ENCODE measurements around the gene FBXO2.

The FBXO2 gene, protein sequence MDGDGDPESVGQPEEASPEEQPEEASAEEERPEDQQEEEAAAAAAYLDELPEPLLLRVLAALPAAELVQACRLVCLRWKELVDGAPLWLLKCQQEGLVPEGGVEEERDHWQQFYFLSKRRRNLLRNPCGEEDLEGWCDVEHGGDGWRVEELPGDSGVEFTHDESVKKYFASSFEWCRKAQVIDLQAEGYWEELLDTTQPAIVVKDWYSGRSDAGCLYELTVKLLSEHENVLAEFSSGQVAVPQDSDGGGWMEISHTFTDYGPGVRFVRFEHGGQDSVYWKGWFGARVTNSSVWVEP

DNA sequence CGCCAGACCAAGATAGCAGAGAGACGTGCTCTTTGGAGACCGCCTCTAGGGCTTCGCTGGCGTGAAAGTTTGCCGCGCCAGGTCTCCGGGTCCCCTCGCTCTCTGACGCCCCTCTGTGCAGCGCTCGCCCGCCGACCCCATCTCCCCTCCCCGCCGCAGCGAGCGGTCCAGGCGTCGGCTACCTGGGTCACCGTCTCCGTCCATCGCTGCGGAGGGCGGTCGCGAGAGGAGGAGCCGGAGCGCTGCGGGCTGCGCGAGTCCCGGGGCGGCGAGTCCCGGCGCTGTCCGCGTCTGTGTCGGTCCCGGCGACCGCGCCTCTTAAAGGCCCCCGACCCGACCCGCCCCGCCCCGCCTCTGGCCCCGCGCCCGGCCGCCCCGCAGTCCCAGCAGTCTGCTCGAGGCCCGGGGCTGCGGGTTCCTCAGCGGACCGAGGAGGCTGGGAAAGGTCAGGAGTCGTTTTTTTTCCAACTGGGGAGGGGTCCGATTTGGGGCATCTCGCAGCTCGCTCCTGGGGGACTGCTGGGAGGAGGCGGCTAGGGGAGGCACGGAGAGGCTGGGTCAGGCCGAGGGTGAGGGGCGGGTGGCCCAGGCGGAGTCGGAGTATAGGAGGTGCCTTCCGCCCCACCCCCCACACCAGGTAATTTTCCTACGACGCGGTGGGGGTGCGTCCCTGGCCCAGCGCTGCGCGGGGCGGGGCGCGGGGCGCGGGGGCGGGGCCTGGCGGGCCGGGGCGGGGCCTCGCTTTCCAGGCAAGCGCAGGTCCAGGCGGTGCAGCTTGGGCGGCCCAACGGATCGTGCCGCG lies at the start of gene FBXO2, which contains the start of gene FBXO44:
TSS of gene FBXO2 (minus strand) at position 293 of the 802 bp plus-strand sequence. CDS start at position 204, 89 bp downstream.
TSS of gene FBXO44 (plus strand) at position 741 of the 802 bp plus-strand sequence. CDS start 959 bp downstream, outside the sequence.
- DNase-seq (ENCODE audit: low spot score in 2 of 2) (no peak), ATAC-seq (replicated peaks; ENCODE audit: extremely low read depth, poor library complexity, severe bottlenecking) (peak; percentile 54)
- Mint-ChIP-seq H3K27me3 (no peaks in the 10 kb centered on the region), H3K36me3 (ENCODE audit: insufficient read depth) (peaks cover 21% of the 10 kb centered on the region), H3K9me3 (no peaks in the 10 kb centered on the region), H3K4me3 (peak within 1 kb of the TSS; percentile 74), H3K4me1 (peaks cover 26% of the 10 kb centered on the region), H3K27ac (ENCODE audit: low read depth) (no peak within 1 kb of the TSS)

DNA sequence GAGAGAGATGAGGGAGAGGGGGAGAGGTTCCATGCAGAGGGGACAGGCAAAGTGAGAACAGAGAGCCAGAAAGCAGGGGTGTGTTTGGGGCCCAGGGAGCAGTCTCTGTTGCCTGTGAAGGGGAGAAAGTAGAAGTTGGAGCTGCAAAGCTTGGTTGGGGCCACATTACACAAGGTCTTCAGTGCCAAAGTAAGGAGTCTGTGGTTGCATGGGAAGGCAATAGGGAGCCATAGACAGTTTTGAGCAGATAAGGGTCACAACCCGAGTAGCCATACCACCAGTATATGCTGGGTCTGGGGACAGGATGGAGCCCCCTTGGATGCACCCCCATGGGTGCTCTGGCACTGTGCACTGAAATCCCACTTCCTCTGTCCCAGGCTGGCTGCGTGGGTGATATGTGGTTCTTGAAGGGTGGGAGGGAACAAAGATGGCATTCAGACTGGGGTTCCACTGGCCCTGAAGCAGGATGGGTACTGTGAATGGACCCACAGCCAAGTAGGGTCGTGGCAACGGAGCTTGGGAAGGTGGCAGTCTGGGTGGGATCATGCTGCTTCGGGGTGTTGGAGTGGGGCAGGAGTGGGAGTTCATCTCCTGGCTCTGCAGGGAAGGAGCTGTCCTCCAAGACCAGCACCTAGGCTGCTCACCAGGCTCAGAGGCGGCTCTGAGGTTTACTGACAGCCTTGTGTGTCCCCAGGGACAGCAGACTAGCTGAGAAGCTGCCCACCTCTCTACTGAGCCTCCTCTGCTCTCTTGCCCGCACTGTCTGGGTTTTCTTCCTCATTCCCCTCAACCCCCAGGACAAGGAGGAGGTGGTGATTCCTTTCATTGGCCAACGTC lies 49.3 kb upstream of the FBXO2 start:
- Mint-ChIP-seq H3K27me3 (peaks cover 9% of the 10 kb centered on the region), H3K4me1 (no peaks in the 10 kb centered on the region), H3K9me3 (no peaks in the 10 kb centered on the region), H3K27ac (ENCODE audit: low read depth) (no peak overlapping the region), H3K36me3 (ENCODE audit: insufficient read depth) (peaks cover 2% of the 10 kb centered on the region), H3K4me3 (no peak overlapping the region)
- DNase-seq (ENCODE audit: low spot score in 2 of 2) (no peak), ATAC-seq (replicated peaks; ENCODE audit: extremely low read depth, poor library complexity, severe bottlenecking) (no peak)

DNA sequence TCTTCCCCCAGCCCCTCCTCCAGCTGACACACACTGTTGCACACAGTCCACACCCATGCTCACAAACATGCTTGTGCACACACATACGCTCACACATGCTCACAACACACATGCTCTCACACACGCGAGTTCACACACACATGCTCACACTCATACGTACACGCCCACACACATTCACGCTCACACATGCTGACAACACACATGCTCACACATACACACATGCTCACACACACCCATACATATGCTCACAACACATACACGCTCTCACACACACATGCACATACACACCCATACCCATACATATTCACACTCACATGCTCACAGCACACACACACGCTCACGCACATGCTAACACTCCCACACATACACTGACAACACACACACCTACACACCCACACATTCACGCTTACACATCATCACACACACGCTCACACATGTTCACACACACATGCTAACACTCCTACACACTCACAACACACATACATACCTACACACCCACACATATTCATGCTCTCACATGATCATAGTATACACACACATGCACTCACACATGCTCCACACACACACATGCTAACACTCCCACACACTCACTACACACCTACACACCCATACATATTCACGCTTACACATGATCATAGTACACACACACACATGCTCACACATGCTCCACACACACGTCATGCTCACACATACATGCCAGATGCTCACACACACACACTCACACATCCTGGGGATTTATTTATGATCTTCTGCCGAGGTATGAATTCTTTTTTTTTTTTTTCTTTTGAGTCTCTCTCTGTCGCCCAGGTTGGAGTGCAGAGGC lies 48.0 kb upstream of the FBXO2 start:
- no peak overlapping the region for H3K4me3 Mint-ChIP-seq
- ATAC-seq (replicated peaks; ENCODE audit: extremely low read depth, poor library complexity, severe bottlenecking) = no peak
- no peaks in the 10 kb centered on the region for H3K36me3 Mint-ChIP-seq (ENCODE audit: insufficient read depth)
- H3K9me3 Mint-ChIP-seq = no peaks in the 10 kb centered on the region
- H3K4me1 Mint-ChIP-seq = no peaks in the 10 kb centered on the region
- no peak overlapping the region for H3K27ac Mint-ChIP-seq (ENCODE audit: low read depth)
- peaks cover 9% of the 10 kb centered on the region for H3K27me3 Mint-ChIP-seq
- no peak for DNase-seq (ENCODE audit: low spot score in 2 of 2)

DNA sequence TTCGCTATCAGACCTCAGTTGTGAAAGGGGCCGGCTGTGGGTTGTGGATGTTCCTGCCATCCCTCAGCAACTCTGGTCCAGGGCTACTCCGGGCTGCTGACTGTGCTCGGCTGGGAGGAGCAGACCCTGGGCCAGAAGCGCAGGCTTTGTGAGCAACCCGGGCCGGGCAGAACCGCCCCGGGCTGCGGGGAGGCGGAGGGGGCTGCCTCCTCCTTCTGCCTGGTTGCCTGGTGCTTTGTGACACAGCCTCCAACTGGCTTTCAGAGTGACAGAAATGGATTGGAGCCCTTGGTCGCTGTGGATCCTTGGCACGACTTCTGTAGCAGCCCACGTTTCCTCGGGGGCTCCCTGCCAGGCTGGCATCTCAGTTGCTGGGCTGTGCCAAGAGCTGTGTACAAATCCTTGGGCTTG lies 47.3 kb upstream of the FBXO2 start:
- ATAC-seq (replicated peaks; ENCODE audit: extremely low read depth, poor library complexity, severe bottlenecking) = no peak
- Mint-ChIP-seq H3K27ac (ENCODE audit: low read depth) (no peak overlapping the region), H3K4me1 (no peaks in the 10 kb centered on the region), H3K27me3 (peaks cover 9% of the 10 kb centered on the region), H3K9me3 (no peaks in the 10 kb centered on the region), H3K4me3 (no peak overlapping the region), H3K36me3 (ENCODE audit: insufficient read depth) (no peaks in the 10 kb centered on the region)
- no peak for DNase-seq (ENCODE audit: low spot score in 2 of 2)

DNA sequence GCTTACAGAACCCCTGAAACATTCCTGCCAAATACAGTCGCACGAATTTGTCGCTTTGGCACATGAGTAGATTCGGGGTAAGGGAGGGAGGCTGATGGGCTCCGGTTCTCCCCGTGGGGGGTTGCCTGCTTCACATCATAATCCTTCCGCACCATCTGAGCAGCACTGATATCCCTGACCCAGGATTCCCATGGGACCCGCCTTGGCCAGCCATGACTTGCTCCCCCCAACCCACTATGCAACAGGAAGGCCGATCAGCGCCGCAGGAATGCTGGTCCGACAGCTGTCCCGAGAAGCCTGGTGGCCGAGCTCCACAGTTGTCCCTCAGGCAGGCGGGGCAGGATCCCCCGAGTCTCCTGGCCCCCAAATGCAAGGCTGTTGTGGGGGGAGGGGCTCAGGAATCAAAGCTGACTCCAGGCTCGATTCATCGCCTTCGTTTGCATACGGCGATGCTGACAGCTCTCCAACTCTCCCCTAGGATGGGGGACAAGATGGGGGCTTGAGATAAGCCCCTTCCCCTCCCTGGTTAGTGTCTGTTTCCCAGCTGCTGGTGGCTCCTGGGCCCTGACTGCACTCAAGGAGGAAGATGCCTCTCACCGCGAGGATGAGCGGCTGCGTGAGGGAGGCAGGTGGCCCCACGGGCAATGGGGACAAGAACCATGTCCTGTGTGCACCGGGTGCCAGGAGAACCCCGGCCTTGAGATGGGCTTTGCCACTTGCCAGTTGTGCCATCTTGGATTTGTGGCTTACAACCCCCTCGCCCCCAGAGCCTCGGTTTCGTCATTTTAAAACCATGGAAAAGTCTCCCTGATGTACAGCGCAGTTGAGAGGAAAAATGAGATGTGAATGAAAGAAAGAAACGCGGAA lies 46.6 kb upstream of the FBXO2 start:
- DNase-seq (ENCODE audit: low spot score in 2 of 2) (no peak), ATAC-seq (replicated peaks; ENCODE audit: extremely low read depth, poor library complexity, severe bottlenecking) (no peak)
- Mint-ChIP-seq H3K27ac (ENCODE audit: low read depth) (no peak overlapping the region), H3K4me3 (no peak overlapping the region), H3K4me1 (no peaks in the 10 kb centered on the region), H3K9me3 (no peaks in the 10 kb centered on the region), H3K36me3 (ENCODE audit: insufficient read depth) (no peaks in the 10 kb centered on the region), H3K27me3 (peaks cover 9% of the 10 kb centered on the region)

DNA sequence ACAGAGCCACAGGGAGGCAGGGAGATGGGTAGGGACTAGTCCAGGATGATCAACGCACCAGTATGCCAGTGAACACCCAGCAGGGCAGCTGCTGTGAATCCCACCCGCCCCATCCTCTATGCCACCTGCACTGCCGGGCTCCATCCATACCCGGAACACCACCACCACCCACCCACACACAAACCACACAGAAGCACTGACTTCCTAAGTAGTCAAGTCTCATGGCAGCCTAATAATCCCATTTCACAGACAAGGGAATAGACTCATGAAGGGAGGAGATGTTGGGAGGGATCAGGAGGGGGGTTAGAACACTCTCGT lies 43.6 kb upstream of the FBXO2 start:
- ATAC-seq (replicated peaks; ENCODE audit: extremely low read depth, poor library complexity, severe bottlenecking) = no peak
- no peaks in the 10 kb centered on the region for H3K36me3 Mint-ChIP-seq (ENCODE audit: insufficient read depth)
- no peak overlapping the region for H3K27ac Mint-ChIP-seq (ENCODE audit: low read depth)
- DNase-seq (ENCODE audit: low spot score in 2 of 2) = no peak
- no peak overlapping the region for H3K4me3 Mint-ChIP-seq
- peaks cover 13% of the 10 kb centered on the region for H3K27me3 Mint-ChIP-seq
- H3K9me3 Mint-ChIP-seq = no peaks in the 10 kb centered on the region
- H3K4me1 Mint-ChIP-seq = peaks cover 14% of the 10 kb centered on the region

DNA sequence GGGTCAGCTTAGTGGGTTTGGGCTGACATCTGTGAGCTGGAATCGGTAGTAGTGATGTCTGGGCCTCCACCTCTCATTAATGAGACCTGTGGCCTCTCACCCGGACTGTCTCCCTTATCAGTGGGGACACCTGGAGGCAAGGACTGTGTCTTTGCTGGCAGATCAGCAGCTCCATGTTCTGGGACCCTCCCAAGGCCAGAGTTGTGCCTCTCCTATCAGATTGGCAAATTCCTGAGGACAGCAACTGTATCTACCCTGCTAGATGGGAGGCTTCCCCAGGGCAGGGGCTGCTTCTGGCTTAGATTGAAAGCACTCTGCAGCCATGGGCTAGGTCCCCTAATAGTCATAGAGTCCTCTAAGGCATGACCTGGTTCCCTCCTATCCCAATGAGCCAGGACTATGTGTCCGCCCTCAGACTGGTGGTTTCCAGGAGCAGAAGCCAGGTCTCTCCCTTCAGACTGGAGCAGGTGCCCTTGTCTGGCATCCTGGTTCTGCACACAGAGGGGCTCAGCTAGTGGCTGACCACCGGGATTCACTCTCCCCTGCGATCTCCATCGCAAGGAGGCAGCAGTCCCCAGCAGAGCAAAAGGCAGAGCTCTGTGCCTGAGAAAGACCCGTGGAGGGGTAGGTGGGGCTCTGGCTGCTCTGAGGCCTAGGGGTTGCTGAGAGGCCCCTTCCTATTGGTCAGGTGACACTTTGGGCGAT lies 43.1 kb upstream of the FBXO2 start:
- no peak for ATAC-seq (replicated peaks; ENCODE audit: extremely low read depth, poor library complexity, severe bottlenecking)
- H3K27me3 Mint-ChIP-seq = peaks cover 18% of the 10 kb centered on the region
- no peak overlapping the region for H3K4me3 Mint-ChIP-seq
- peaks cover 19% of the 10 kb centered on the region for H3K4me1 Mint-ChIP-seq
- DNase-seq (ENCODE audit: low spot score in 2 of 2) = no peak
- no peaks in the 10 kb centered on the region for H3K36me3 Mint-ChIP-seq (ENCODE audit: insufficient read depth)
- no peaks in the 10 kb centered on the region for H3K9me3 Mint-ChIP-seq
- H3K27ac Mint-ChIP-seq (ENCODE audit: low read depth) = no peak overlapping the region

DNA sequence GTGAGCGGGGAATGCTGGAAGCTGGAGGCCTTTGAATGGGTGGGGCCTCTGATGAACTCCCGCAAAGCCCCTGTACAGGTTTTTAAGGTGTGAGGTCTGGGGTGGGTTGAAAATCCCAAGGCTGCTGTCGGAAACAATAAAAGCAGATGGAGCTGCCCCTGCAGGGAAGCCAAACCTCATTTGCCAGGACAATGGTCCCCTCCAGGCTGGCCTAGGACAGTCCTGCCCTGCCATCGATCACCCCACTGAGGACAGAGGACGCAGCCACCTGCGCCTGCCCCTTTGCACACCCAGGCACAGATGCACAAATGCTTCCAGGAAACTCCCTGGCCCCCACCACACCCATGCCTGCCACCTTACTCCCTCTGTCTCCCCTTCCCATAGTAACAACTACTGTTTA lies 41.6 kb upstream of the FBXO2 start:
- peaks cover 25% of the 10 kb centered on the region for H3K27me3 Mint-ChIP-seq
- H3K9me3 Mint-ChIP-seq = no peaks in the 10 kb centered on the region
- ATAC-seq (replicated peaks; ENCODE audit: extremely low read depth, poor library complexity, severe bottlenecking) (no peak), DNase-seq (ENCODE audit: low spot score in 2 of 2) (no peak)
- peaks cover 2% of the 10 kb centered on the region for H3K36me3 Mint-ChIP-seq (ENCODE audit: insufficient read depth)
- peaks cover 26% of the 10 kb centered on the region for H3K4me1 Mint-ChIP-seq
- no peak overlapping the region for H3K4me3 Mint-ChIP-seq
- H3K27ac Mint-ChIP-seq (ENCODE audit: low read depth) = no peak overlapping the region

DNA sequence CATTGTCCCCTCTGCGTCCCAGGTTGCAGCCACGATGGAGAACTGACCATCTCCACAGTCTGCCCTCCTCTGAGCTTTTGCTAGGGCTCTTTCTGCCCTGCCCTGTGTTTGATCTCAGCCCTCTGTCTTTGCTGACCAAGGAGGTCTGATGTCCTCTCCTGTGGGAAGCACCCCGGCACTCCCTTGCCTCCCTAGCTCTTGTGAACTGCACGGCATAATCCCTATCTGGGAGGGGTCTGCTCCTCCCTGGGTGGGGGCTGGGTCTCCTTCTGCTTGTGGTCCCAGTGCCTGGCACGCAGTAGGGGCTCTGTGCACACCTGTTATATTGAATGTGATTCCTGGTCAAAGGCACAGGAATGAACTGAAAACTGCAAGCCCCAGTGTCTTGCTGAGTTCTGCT lies 39.7 kb upstream of the FBXO2 start:
- Mint-ChIP-seq H3K4me1 (peaks cover 36% of the 10 kb centered on the region), H3K27ac (ENCODE audit: low read depth) (peak overlapping the region; percentile 46), H3K27me3 (peaks cover 41% of the 10 kb centered on the region)

DNA sequence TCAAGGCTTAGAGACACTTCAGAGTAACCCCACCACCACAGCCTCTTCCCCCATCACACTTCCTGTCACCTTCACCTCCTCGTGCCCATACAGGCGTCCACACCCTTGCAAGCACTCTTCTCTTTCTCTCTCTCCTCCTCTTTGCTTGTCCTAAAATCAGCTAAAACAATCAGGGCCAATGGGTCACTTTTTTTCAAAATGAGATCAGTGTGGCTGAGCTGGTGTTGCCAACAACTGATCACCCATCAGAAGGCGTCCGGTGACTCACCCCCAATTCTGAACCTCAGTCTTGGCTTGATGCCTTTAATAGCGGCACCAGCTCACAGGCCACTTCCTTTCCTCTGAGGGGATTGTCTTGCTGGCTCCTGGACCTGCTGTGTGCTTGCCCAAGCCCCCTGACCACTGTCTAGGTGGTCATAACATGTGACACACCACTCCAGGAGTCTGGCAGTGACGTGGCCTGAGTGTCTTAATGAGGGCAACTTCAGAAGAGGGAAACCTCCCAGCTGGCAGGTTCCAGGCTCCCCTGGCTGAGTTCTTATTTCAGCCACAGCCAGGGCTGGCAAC lies 38.9 kb upstream of the FBXO2 start:
- ATAC-seq (replicated peaks; ENCODE audit: extremely low read depth, poor library complexity, severe bottlenecking) = peak; percentile 76
- H3K4me3 Mint-ChIP-seq = peak overlapping the region; percentile 70
- peaks cover 43% of the 10 kb centered on the region for H3K27me3 Mint-ChIP-seq
- H3K27ac Mint-ChIP-seq (ENCODE audit: low read depth) = peak overlapping the region; percentile 35
- no peaks in the 10 kb centered on the region for H3K9me3 Mint-ChIP-seq
- DNase-seq (ENCODE audit: low spot score in 2 of 2) = peak in 1 of 2 donors; percentile 32
- H3K36me3 Mint-ChIP-seq (ENCODE audit: insufficient read depth) = peaks cover 2% of the 10 kb centered on the region
- H3K4me1 Mint-ChIP-seq = peaks cover 36% of the 10 kb centered on the region

More for the DNA sequence above, 39.7 kb upstream of the FBXO2 start:
- peaks cover 2% of the 10 kb centered on the region for H3K36me3 Mint-ChIP-seq (ENCODE audit: insufficient read depth)
- H3K9me3 Mint-ChIP-seq = no peaks in the 10 kb centered on the region
- DNase-seq (ENCODE audit: low spot score in 2 of 2) (no peak), ATAC-seq (replicated peaks; ENCODE audit: extremely low read depth, poor library complexity, severe bottlenecking) (no peak)
- peak overlapping the region; percentile 26 for H3K4me3 Mint-ChIP-seq

Measured in central memory CD8-positive, alpha-beta T cell (primary cell).